IMR-90 (cell line): ENCODE measurements around the gene TOM1. TPM values are rescaled to one million over a fixed set of nuclear protein-coding genes. Genes with fewer than 3 reads are reported as not detected.

Experiments used
- ATAC-seq: fragments of 200-7000 bp; cut with Tn5 transposase; 2 replicates; pipeline ENCODE4 v1.9.1; 2020; ENCODE audit warnings: low read depth, mild to moderate bottlenecking, moderate library complexity
- BruUV-seq: library from RNA; stranded (reverse); fragments of 400-500 nt; replicated peaks from 2 replicates; lab custom pipeline; 2021; lab: Mats Ljungman, UMichigan
- CTCF ChIA-PET: fragments of 300-600 bp; formaldehyde crosslinking; extraction: SDS; loops from one replicate; lab custom pipeline; 2021; ENCODE audit warnings: antibody characterized with exemption; lab: Yijun Ruan, JAX
- POLR2A ChIA-PET: fragments of 300-600 bp; sonication (Branson Sonifier 250); formaldehyde crosslinking; loops from one replicate; lab custom pipeline; 2022; ENCODE audit warnings: antibody characterized with exemption; ENCODE audit not compliant: unreplicated experiment; lab: Charles Lee
- DNase-seq: peaks from one replicate; pipeline ENCODE4 v3.0.0; 2013
- H2AFZ ChIP-seq: replicated peaks from 2 replicates; pipeline ENCODE3; 2013; ENCODE audit warnings: low read length, mild to moderate bottlenecking; ENCODE audit not compliant: poor library complexity
- H2AK5ac ChIP-seq: 2 replicates; pipeline ENCODE4 v1.6.1; 2013; ENCODE audit warnings: low read depth, low read length, inconsistent platforms
- H2AK9ac ChIP-seq: replicated peaks from 2 replicates; pipeline ENCODE3; 2013; ENCODE audit warnings: mild to moderate bottlenecking, low read depth, low read length, moderate library complexity; ENCODE audit not compliant: poor library complexity
- H2BK120ac ChIP-seq: 2 replicates; pipeline ENCODE4 v1.6.1; 2013; ENCODE audit warnings: low read depth, low read length, inconsistent platforms
- H2BK15ac ChIP-seq: 3 replicates; pipeline ENCODE4 v1.6.1; 2013; ENCODE audit warnings: low read depth, low read length, inconsistent platforms
- H2BK20ac ChIP-seq: 2 replicates; pipeline ENCODE4 v1.6.1; 2013; ENCODE audit warnings: low read depth, mild to moderate bottlenecking, inconsistent platforms, low read length, moderate library complexity
- H2BK5ac ChIP-seq: 2 replicates; pipeline ENCODE4 v1.6.1; 2013; ENCODE audit warnings: mild to moderate bottlenecking, low read depth, low read length, inconsistent platforms; ENCODE audit not compliant: poor library complexity, severe bottlenecking
- H3K14ac ChIP-seq: replicated peaks from 2 replicates; pipeline ENCODE4 v1.6.1; 2013; ENCODE audit warnings: low read depth, low read length, inconsistent platforms
- H3K18ac ChIP-seq: 2 replicates; pipeline ENCODE4 v1.6.1; 2013; ENCODE audit warnings: low read depth, low read length, control low read depth
- H3K23ac ChIP-seq: 2 replicates; pipeline ENCODE4 v1.6.1; 2013; ENCODE audit warnings: low read depth, low read length, inconsistent platforms
- H3K27ac ChIP-seq: 2 replicates; pipeline ENCODE4 v1.5.1; 2013; ENCODE audit warnings: mild to moderate bottlenecking, control low read depth, low read length; ENCODE audit not compliant: insufficient read depth
- H3K27me3 ChIP-seq: 2 replicates; pipeline ENCODE4 v1.6.1; 2013; ENCODE audit warnings: low read length; ENCODE audit not compliant: control insufficient read depth, insufficient read depth
- H3K36me3 ChIP-seq: 2 replicates; pipeline ENCODE4 v1.6.1; 2013; ENCODE audit warnings: low read length, mixed read lengths; ENCODE audit not compliant: control insufficient read depth, insufficient read depth
- H3K4ac ChIP-seq: 2 replicates; pipeline ENCODE4 v1.6.1; 2013; ENCODE audit warnings: low read depth, low read length, inconsistent platforms
- H3K4me1 ChIP-seq: 2 replicates; pipeline ENCODE4 v1.6.1; 2013; ENCODE audit warnings: low read length, mixed read lengths; ENCODE audit not compliant: control insufficient read depth, insufficient read depth
- H3K4me2 ChIP-seq: 2 replicates; pipeline ENCODE4 v1.6.1; 2013; ENCODE audit warnings: low read depth, mild to moderate bottlenecking, control low read depth, low read length, moderate library complexity
- H3K4me3 ChIP-seq: 2 replicates; pipeline ENCODE4 v1.5.1; 2013; ENCODE audit warnings: low read depth, mild to moderate bottlenecking, control low read depth, low read length, moderate library complexity; ENCODE audit not compliant: insufficient read depth
- H3K56ac ChIP-seq: 2 replicates; pipeline ENCODE4 v1.6.1; 2013; ENCODE audit warnings: low read length, inconsistent platforms; ENCODE audit not compliant: insufficient read depth; ENCODE audit errors: extremely low read depth
- H3K79me1 ChIP-seq, 2 experiments: 2 replicates each; pipeline ENCODE4 v1.6.1; 2013; ENCODE audit warnings: low read length in 2 of 2, inconsistent platforms in 1 of 2, low read depth in 1 of 2
- H3K9ac ChIP-seq: 2 replicates; pipeline ENCODE4 v1.6.1; 2013; ENCODE audit warnings: low read depth, low read length, control low read depth
- H3K9me1 ChIP-seq: 2 replicates; pipeline ENCODE4 v1.6.1; 2013; ENCODE audit warnings: low read length, inconsistent platforms; ENCODE audit not compliant: insufficient read depth
- H3K9me3 ChIP-seq: 2 replicates; pipeline ENCODE4 v1.6.1; 2013; ENCODE audit warnings: low read length; ENCODE audit not compliant: control insufficient read depth, insufficient read depth
- H4K20me1 ChIP-seq: 2 replicates; pipeline ENCODE4 v1.6.1; 2013; ENCODE audit warnings: low read length, inconsistent platforms; ENCODE audit not compliant: insufficient read depth
- H4K5ac ChIP-seq: 2 replicates; pipeline ENCODE4 v1.6.1; 2013; ENCODE audit warnings: mild to moderate bottlenecking, low read depth, low read length, control low read depth
- H4K8ac ChIP-seq, 2 experiments: 2 replicates each; pipeline ENCODE4 v1.6.1; 2013; ENCODE audit warnings: low read depth in 2 of 2, low read length in 2 of 2, control low read depth in 1 of 2, inconsistent platforms in 1 of 2
- H4K91ac ChIP-seq: 2 replicates; pipeline ENCODE4 v1.6.1; 2013; ENCODE audit warnings: low read depth, low read length, inconsistent platforms; ENCODE audit not compliant: insufficient read depth
- BHLHE40 ChIP-seq: fragments of 150-350 bp; IDR thresholded peaks from 2 replicates; pipeline ENCODE4 v1.6.1; 2016; ENCODE audit warnings: mild to moderate bottlenecking, low read depth, low read length
- CEBPB ChIP-seq: IDR thresholded peaks from 2 replicates; pipeline ENCODE4 v1.6.1; 2012; ENCODE audit warnings: low read depth, low read length, improper control_type of control experiment
- CHD1 ChIP-seq: IDR thresholded peaks from 2 replicates; pipeline ENCODE4 v1.6.1; 2012; ENCODE audit warnings: low read depth, low read length, improper control_type of control experiment
- FOS ChIP-seq: fragments of 150-350 bp; IDR thresholded peaks from 2 replicates; pipeline ENCODE4 v1.6.1; 2016; ENCODE audit warnings: low read depth, low read length
- MAFK ChIP-seq: IDR thresholded peaks from 2 replicates; pipeline ENCODE4 v1.6.1; 2012; ENCODE audit warnings: low read depth, low read length, improper control_type of control experiment
- MAZ ChIP-seq: IDR thresholded peaks from 2 replicates; pipeline ENCODE4 v1.6.1; 2012; ENCODE audit warnings: low read depth, mild to moderate bottlenecking, low read length, improper control_type of control experiment, moderate library complexity, borderline replicate concordance
- MXI1 ChIP-seq: IDR thresholded peaks from 2 replicates; pipeline ENCODE4 v1.6.1; 2012; ENCODE audit warnings: low read depth, mild to moderate bottlenecking, low read length, moderate library complexity, borderline replicate concordance
- POLR2A ChIP-seq: IDR thresholded peaks from 2 replicates; pipeline ENCODE4 v1.6.1; 2012; ENCODE audit warnings: mild to moderate bottlenecking, low read depth, low read length
- RAD21 ChIP-seq: IDR thresholded peaks from 2 replicates; pipeline ENCODE4 v1.6.1; 2012; ENCODE audit warnings: low read length, improper control_type of control experiment
- RFX5 ChIP-seq: IDR thresholded peaks from 2 replicates; pipeline ENCODE4 v1.8.0; 2012; ENCODE audit warnings: low read depth, mild to moderate bottlenecking, low read length, moderate library complexity
- SMC3 ChIP-seq: fragments of 150-350 bp; IDR thresholded peaks from 2 replicates; pipeline ENCODE4 v1.6.1; 2016; ENCODE audit warnings: low read depth, mild to moderate bottlenecking, antibody characterized with exemption, low read length, moderate library complexity
- WGBS, 2 experiments: methylation state at CpG; one replicate each; pipeline versions ENCODE4 v1.1.5 to v1.1.7; 2013; ENCODE audit warnings: missing lambda C conversion rate in 2 of 2; ENCODE audit not compliant: insufficient read length in 1 of 2; ENCODE audit errors: extremely low coverage in 2 of 2; 5-methylcytosine and 5-hydroxymethylcytosine counted together
- dilution Hi-C: fragments of 300-500 bp; cut with HindIII; formaldehyde crosslinking; loops from one replicate; pipeline ENCODE4 v1.14.3; 2018; ENCODE audit warnings: low sequenced_read_pairs; ENCODE audit not compliant: unreplicated experiment
- in situ Hi-C: fragments of 300-500 bp; cut with MboI; formaldehyde crosslinking; loops from 3 replicates; pipeline ENCODE4 v1.14.3; 2019; ENCODE audit warnings: low sequenced_read_pairs, inconsistent platforms, mixed read lengths
- intact Hi-C: fragments of 100-400 bp; cut with micrococcal nuclease; formaldehyde crosslinking; loops from 2 replicates; pipeline ENCODE4 v1.10.0; 2022
- polyA plus RNA-seq, 3 experiments: library from polyadenylated mRNA; depleted of rRNA; stranded (reverse); fragments of >200 nt; gene quantifications; 2 replicates each; pipeline ENCODE4 v1.2.3, GENCODE V29; 2012; ENCODE audit warnings: low replicate concordance in 1 of 3
- total RNA-seq: library from RNA; depleted of rRNA; stranded (reverse); fragments of >200 nt; gene quantifications from 2 replicates; pipeline ENCODE4 v1.2.3, GENCODE V29; 2012
- TF ChIP-seq, protein P1 (sequence below): conservative IDR thresholded peaks from 2 replicates; pipeline ENCODE4 v1.5.1; 2012; ENCODE audit warnings: mild to moderate bottlenecking, low read depth, low read length, improper control_type of control experiment

TOM1 gene
- total and polyA plus RNA-seq, 2 of the 4 experiments (the other 2 are of a cell fraction) = 38.0 to 46.4 TPM

DNA sequence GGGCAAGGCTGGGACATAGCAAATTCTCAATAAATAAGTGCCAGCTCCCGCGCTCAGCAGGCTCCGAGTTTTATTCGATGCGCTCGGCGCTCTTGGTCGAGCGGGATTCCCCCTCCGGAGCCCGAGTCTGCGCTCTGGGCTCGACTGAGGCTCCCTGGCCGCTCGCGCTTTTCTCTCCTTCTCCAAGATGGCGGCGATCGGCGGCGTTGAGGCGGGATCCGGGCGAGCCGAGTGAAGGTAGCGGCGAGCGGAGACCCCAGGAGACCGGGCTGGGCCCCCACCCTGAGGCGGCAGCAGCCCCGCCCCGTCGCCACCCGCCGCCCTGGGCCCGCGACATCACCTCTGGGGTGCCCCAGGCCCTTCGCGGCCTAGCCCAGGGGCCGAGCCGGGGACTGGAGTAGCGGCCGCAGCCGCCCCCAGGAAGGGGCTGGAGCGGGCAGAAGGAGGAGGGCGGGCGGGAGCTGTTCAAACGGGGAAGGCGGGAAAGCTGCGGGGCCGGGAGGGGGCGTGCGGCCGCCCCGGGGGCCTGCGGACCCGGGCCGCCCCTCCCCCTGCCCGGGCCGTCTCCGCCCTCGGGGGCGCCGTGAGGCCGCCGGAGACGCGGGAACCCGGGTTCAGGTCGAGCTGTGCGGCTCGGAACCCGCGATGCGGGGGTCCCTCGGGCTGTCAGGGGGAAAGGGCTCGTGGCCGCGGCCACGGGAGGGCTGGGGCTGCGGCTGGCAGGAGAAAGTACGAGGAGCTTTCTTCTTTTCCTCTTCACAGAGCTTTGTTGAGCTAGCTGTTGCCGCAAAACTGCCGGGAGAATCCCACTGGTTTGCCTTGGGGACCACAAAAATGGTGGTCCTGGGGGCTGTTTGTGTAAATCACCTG, 42.1 kb upstream of the TOM1 start, which contains the start of gene HMGXB4:
HMGXB4 (plus strand) TSS at position 173 of the 870 bp plus-strand sequence. CDS start 4,898 bp downstream, outside the sequence.
- Histone ChIP-seq H3K4me2 (peak within 1 kb of the TSS; percentile 90), H3K9ac (peak within 1 kb of the TSS; percentile 89), H4K20me1 (peaks cover 5% of the 10 kb centered on the region; the same call in 1 of the 2 replicates), H3K4me1 (no peaks in the 10 kb centered on the region), H3K14ac (peak within 1 kb of the TSS; percentile 97), H3K23ac (peak within 1 kb of the TSS; percentile 93), H2AK5ac (peak within 1 kb of the TSS; percentile 6; the same call in 1 of the 2 replicates), H3K18ac (peak within 1 kb of the TSS; percentile 9), H3K9me1 (0 out of 2 replicates have a peak, but pooled peaks cover 5% of the 10 kb centered on the region), H4K8ac (peak within 1 kb of the TSS; percentile 82), H3K9me3 (no peaks in the 10 kb centered on the region), H2BK120ac (no peak within 1 kb of the TSS), H3K4ac (peak within 1 kb of the TSS; percentile 70), H4K91ac (no peak within 1 kb of the TSS; the same call in 1 of the 2 replicates), H3K27me3 (no peaks in the 10 kb centered on the region), H3K4me3 (peak within 1 kb of the TSS; percentile 55), H2BK15ac (no peak within 1 kb of the TSS), H2BK20ac (no peak within 1 kb of the TSS), H3K56ac (peak within 1 kb of the TSS; percentile 88), H3K79me1 (peaks cover 21 to 36% of the 10 kb centered on the region in 2 experiments), H2AK9ac (peak within 1 kb of the TSS; percentile 18), H2AFZ (peak within 1 kb of the TSS; percentile 84), H2BK5ac (peak within 1 kb of the TSS; percentile 66), H3K27ac (peak within 1 kb of the TSS; percentile 85), H4K5ac (peak within 1 kb of the TSS; percentile 55; the same call in 1 of the 2 replicates), H3K36me3 (peaks cover 6% of the 10 kb centered on the region)
- in situ Hi-C loops (no loop called here), intact Hi-C loops (no loop called here), dilution Hi-C loops (no loop called here)
- 0% methylated on average over 4 of the region's 84 CpGs; no CpG with 5 or more reads in 1 of the 2 experiments for WGBS, 2 experiments
- TF ChIP-seq CEBPB (no peak), FOS (no peak), MAFK (no peak), BHLHE40 (no peak), MAZ (peak; percentile 87), RAD21 (no peak), POLR2A (peak; percentile 72), CHD1 (no peak), RFX5 (no peak), SMC3 (no peak), MXI1 (no peak; the same call in 1 of the 2 replicates)
- TF ChIP-seq, protein P1, sequence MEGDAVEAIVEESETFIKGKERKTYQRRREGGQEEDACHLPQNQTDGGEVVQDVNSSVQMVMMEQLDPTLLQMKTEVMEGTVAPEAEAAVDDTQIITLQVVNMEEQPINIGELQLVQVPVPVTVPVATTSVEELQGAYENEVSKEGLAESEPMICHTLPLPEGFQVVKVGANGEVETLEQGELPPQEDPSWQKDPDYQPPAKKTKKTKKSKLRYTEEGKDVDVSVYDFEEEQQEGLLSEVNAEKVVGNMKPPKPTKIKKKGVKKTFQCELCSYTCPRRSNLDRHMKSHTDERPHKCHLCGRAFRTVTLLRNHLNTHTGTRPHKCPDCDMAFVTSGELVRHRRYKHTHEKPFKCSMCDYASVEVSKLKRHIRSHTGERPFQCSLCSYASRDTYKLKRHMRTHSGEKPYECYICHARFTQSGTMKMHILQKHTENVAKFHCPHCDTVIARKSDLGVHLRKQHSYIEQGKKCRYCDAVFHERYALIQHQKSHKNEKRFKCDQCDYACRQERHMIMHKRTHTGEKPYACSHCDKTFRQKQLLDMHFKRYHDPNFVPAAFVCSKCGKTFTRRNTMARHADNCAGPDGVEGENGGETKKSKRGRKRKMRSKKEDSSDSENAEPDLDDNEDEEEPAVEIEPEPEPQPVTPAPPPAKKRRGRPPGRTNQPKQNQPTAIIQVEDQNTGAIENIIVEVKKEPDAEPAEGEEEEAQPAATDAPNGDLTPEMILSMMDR = 0 out of 2 replicates have a peak, but pooled peaks have one; percentile 6
- CTCF ChIA-PET = interaction anchor here (1.4 to 1.5 kb wide), 2 partner anchors 10 to 26 kb away, joined by 3 to 4 read pairs; no protein-coding TSS in a partner anchor
- DNase-seq = peak; percentile 86
- no TSS peak for BruUV-seq
- ATAC-seq = peak; percentile 97
- POLR2A ChIA-PET = interaction anchor here (0.7 kb wide), 1 partner anchor 9 kb away, joined by 4 read pairs; no protein-coding TSS in a partner anchor
